PC-3 (cell line): ENCODE data around the gene S100A7.

ENCODE experiments used
- EZH2phosphoT487 ChIP-seq: fragments of 300-600 bp; sonication (generic); IDR thresholded peaks from 2 replicates; pipeline ENCODE4 v1.6.1; 2018; ENCODE audit warnings: mild to moderate bottlenecking, antibody characterized with exemption, low read length, borderline replicate concordance
- TF ChIP-seq, protein P1 (sequence below): fragments of 300-600 bp; sonication (generic); conservative IDR thresholded peaks from 2 replicates; pipeline ENCODE4 v1.5.1; 2017; ENCODE audit warnings: antibody characterized with exemption, low read depth, mild to moderate bottlenecking, low read length

DNA sequence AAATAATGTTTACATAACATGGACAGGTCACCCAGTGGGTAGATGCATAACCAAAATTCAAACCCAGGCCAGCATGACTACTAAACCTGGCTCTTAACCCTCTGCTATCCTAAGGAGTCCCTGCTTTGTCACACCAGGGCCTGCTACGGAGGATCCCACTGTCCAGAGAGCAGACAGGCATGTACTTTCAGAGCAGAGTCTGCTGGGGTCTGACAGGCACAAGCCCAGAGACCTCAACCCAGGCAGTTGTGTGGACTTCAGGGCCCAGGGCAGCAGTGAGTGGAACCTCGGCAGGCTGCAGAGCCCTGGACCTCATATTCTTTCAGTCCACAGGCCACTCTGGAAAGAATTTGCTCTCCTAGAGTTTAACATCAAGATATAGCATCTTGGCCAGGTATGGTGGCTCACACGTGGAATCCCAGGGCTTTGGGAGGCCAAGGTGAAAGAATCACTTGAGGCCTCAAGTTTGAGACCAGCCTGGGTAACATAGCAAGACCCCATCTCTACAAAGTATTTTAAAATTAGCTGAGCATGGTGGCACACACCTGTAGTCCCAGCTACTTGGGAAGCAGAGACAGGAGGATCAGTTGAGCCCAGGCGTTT lies 16.1 kb upstream of the S100A7 start:
- TF ChIP-seq, protein P1, sequence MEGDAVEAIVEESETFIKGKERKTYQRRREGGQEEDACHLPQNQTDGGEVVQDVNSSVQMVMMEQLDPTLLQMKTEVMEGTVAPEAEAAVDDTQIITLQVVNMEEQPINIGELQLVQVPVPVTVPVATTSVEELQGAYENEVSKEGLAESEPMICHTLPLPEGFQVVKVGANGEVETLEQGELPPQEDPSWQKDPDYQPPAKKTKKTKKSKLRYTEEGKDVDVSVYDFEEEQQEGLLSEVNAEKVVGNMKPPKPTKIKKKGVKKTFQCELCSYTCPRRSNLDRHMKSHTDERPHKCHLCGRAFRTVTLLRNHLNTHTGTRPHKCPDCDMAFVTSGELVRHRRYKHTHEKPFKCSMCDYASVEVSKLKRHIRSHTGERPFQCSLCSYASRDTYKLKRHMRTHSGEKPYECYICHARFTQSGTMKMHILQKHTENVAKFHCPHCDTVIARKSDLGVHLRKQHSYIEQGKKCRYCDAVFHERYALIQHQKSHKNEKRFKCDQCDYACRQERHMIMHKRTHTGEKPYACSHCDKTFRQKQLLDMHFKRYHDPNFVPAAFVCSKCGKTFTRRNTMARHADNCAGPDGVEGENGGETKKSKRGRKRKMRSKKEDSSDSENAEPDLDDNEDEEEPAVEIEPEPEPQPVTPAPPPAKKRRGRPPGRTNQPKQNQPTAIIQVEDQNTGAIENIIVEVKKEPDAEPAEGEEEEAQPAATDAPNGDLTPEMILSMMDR, result no peak
- no peak for TF ChIP-seq EZH2phosphoT487
